ENCODE measurements around the gene AFTPH. TPM values are rescaled to one million over a fixed set of nuclear protein-coding genes. Genes with fewer than 3 reads are reported as not detected.

The AFTPH gene
- total RNA-seq, 1 experiment from 2014 or later: 14.9 TPM

DNA sequence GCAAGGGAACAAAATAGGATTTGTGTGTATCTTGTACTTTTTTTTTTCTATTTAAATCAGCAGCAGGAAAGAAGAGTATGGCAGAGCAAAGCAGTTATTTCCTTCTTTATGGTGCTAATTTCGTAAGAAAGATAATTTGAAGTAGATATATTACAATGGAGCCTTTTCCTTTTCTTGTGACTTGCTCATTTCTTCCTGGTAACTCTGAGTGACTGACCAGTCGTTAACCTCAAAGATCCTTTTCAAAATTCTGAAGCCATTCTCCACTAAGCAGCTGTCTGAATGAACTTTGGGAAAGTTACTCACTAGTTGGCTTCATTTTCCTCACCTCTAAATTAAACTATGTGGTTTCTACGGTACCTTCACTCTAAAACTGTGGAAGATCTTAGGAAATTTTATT lies 24.6 kb downstream of the AFTPH start:
- no peak for ATAC-seq
- H3K36me3 Mint-ChIP-seq: peaks cover 5% of the 10 kb centered on the region
- H3K9me3 Mint-ChIP-seq: peaks cover 6% of the 10 kb centered on the region
- no peaks in the 10 kb centered on the region for H3K4me1 Mint-ChIP-seq
- DNase-seq (ENCODE audit: low spot score): no peak
- ChIA-PET CTCF (interaction anchor here (0.6 kb wide), 1 partner anchor 370 kb away, joined by 3 read pairs; no protein-coding TSS in a partner anchor), POLR2A (interaction anchor here (0.7 kb wide), 1 partner anchor 620 kb away, joined by 5 read pairs; no protein-coding TSS in a partner anchor)
- H3K4me3 Mint-ChIP-seq: no peak overlapping the region
- TF ChIP-seq, protein P1, sequence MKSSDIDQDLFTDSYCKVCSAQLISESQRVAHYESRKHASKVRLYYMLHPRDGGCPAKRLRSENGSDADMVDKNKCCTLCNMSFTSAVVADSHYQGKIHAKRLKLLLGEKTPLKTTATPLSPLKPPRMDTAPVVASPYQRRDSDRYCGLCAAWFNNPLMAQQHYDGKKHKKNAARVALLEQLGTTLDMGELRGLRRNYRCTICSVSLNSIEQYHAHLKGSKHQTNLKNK (CRISPR knock-in tag; IDR thresholded peaks at IDR 0.05): no peak
- TF ChIP-seq, protein P2, sequence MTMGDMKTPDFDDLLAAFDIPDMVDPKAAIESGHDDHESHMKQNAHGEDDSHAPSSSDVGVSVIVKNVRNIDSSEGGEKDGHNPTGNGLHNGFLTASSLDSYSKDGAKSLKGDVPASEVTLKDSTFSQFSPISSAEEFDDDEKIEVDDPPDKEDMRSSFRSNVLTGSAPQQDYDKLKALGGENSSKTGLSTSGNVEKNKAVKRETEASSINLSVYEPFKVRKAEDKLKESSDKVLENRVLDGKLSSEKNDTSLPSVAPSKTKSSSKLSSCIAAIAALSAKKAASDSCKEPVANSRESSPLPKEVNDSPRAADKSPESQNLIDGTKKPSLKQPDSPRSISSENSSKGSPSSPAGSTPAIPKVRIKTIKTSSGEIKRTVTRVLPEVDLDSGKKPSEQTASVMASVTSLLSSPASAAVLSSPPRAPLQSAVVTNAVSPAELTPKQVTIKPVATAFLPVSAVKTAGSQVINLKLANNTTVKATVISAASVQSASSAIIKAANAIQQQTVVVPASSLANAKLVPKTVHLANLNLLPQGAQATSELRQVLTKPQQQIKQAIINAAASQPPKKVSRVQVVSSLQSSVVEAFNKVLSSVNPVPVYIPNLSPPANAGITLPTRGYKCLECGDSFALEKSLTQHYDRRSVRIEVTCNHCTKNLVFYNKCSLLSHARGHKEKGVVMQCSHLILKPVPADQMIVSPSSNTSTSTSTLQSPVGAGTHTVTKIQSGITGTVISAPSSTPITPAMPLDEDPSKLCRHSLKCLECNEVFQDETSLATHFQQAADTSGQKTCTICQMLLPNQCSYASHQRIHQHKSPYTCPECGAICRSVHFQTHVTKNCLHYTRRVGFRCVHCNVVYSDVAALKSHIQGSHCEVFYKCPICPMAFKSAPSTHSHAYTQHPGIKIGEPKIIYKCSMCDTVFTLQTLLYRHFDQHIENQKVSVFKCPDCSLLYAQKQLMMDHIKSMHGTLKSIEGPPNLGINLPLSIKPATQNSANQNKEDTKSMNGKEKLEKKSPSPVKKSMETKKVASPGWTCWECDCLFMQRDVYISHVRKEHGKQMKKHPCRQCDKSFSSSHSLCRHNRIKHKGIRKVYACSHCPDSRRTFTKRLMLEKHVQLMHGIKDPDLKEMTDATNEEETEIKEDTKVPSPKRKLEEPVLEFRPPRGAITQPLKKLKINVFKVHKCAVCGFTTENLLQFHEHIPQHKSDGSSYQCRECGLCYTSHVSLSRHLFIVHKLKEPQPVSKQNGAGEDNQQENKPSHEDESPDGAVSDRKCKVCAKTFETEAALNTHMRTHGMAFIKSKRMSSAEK (CRISPR knock-in tag; IDR thresholded peaks at IDR 0.05; ENCODE audit: borderline replicate concordance): no peak
- TF ChIP-seq, protein P3, sequence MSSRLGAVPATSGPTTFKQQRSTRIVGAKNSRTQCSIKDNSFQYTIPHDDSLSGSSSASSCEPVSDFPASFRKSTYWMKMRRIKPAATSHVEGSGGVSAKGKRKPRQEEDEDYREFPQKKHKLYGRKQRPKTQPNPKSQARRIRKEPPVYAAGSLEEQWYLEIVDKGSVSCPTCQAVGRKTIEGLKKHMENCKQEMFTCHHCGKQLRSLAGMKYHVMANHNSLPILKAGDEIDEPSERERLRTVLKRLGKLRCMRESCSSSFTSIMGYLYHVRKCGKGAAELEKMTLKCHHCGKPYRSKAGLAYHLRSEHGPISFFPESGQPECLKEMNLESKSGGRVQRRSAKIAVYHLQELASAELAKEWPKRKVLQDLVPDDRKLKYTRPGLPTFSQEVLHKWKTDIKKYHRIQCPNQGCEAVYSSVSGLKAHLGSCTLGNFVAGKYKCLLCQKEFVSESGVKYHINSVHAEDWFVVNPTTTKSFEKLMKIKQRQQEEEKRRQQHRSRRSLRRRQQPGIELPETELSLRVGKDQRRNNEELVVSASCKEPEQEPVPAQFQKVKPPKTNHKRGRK (CRISPR knock-in tag; IDR thresholded peaks at IDR 0.05; ENCODE audit: borderline replicate concordance): no peak
- no peak for TF ChIP-seq GABPB1 (CRISPR knock-in tag; IDR thresholded peaks at IDR 0.05)
- TF ChIP-seq, protein P4, sequence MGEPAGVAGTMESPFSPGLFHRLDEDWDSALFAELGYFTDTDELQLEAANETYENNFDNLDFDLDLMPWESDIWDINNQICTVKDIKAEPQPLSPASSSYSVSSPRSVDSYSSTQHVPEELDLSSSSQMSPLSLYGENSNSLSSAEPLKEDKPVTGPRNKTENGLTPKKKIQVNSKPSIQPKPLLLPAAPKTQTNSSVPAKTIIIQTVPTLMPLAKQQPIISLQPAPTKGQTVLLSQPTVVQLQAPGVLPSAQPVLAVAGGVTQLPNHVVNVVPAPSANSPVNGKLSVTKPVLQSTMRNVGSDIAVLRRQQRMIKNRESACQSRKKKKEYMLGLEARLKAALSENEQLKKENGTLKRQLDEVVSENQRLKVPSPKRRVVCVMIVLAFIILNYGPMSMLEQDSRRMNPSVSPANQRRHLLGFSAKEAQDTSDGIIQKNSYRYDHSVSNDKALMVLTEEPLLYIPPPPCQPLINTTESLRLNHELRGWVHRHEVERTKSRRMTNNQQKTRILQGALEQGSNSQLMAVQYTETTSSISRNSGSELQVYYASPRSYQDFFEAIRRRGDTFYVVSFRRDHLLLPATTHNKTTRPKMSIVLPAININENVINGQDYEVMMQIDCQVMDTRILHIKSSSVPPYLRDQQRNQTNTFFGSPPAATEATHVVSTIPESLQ (CRISPR knock-in tag; IDR thresholded peaks at IDR 0.05): no peak
- TF ChIP-seq, protein P5, sequence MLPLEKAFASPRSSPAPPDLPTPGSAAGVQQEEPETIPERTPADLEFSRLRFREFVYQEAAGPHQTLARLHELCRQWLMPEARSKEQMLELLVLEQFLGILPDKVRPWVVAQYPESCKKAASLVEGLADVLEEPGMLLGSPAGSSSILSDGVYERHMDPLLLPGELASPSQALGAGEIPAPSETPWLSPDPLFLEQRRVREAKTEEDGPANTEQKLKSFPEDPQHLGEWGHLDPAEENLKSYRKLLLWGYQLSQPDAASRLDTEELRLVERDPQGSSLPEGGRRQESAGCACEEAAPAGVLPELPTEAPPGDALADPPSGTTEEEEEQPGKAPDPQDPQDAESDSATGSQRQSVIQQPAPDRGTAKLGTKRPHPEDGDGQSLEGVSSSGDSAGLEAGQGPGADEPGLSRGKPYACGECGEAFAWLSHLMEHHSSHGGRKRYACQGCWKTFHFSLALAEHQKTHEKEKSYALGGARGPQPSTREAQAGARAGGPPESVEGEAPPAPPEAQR (CRISPR knock-in tag; IDR thresholded peaks at IDR 0.05): no peak
- no peak for TF ChIP-seq FOXP1 (CRISPR knock-in tag; IDR thresholded peaks at IDR 0.05; ENCODE audit: borderline replicate concordance)
- TF ChIP-seq, protein P6, sequence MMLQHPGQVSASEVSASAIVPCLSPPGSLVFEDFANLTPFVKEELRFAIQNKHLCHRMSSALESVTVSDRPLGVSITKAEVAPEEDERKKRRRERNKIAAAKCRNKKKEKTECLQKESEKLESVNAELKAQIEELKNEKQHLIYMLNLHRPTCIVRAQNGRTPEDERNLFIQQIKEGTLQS (CRISPR knock-in tag; conservative IDR thresholded peaks at IDR 0.05): no peak
- TF ChIP-seq MXD4 (CRISPR knock-in tag; IDR thresholded peaks at IDR 0.05; ENCODE audit: borderline replicate concordance): no peak
- no peak for TF ChIP-seq FOXJ3 (CRISPR knock-in tag; IDR thresholded peaks at IDR 0.05; ENCODE audit: borderline replicate concordance)
- TF ChIP-seq, protein P7, sequence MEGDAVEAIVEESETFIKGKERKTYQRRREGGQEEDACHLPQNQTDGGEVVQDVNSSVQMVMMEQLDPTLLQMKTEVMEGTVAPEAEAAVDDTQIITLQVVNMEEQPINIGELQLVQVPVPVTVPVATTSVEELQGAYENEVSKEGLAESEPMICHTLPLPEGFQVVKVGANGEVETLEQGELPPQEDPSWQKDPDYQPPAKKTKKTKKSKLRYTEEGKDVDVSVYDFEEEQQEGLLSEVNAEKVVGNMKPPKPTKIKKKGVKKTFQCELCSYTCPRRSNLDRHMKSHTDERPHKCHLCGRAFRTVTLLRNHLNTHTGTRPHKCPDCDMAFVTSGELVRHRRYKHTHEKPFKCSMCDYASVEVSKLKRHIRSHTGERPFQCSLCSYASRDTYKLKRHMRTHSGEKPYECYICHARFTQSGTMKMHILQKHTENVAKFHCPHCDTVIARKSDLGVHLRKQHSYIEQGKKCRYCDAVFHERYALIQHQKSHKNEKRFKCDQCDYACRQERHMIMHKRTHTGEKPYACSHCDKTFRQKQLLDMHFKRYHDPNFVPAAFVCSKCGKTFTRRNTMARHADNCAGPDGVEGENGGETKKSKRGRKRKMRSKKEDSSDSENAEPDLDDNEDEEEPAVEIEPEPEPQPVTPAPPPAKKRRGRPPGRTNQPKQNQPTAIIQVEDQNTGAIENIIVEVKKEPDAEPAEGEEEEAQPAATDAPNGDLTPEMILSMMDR (IDR thresholded peaks at IDR 0.05): no peak
- TF ChIP-seq, protein P8, sequence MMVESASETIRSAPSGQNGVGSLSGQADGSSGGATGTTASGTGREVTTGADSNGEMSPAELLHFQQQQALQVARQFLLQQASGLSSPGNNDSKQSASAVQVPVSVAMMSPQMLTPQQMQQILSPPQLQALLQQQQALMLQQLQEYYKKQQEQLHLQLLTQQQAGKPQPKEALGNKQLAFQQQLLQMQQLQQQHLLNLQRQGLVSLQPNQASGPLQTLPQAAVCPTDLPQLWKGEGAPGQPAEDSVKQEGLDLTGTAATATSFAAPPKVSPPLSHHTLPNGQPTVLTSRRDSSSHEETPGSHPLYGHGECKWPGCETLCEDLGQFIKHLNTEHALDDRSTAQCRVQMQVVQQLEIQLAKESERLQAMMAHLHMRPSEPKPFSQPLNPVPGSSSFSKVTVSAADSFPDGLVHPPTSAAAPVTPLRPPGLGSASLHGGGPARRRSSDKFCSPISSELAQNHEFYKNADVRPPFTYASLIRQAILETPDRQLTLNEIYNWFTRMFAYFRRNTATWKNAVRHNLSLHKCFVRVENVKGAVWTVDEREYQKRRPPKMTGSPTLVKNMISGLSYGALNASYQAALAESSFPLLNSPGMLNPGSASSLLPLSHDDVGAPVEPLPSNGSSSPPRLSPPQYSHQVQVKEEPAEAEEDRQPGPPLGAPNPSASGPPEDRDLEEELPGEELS (CRISPR knock-in tag; IDR thresholded peaks at IDR 0.05): no peak
- no peak for TF ChIP-seq NR3C1 (CRISPR knock-in tag; conservative IDR thresholded peaks at IDR 0.05; ENCODE audit: low read depth)
- no peak for TF ChIP-seq ZNF423 (CRISPR knock-in tag; IDR thresholded peaks at IDR 0.05)
- H3K27ac Mint-ChIP-seq: peak overlapping the region; percentile 28; the same call in 1 of the 2 replicates
- H3K27me3 Mint-ChIP-seq (ENCODE audit: low read depth): no peaks in the 10 kb centered on the region
